ENCODE data around the gene PALS2.

GRCh38 chr7:24570983-24571382 is 2.3 kb upstream of the PALS2 start:
- TF ChIP-seq CTCF (IDR thresholded peaks at IDR 0.05 in 2 of 3, conservative IDR thresholded peaks at IDR 0.05 in 1 of 3; ENCODE audit: borderline replicate concordance in 1 of 3, insufficient read depth in 1 of 3, low read depth in 2 of 3, low read length in 2 of 3) (no peak), REST (IDR thresholded peaks at IDR 0.05; ENCODE audit: low read depth) (no peak), EZH2 (IDR thresholded peaks at IDR 0.05) (no peak), JUND (IDR thresholded peaks at IDR 0.05) (no peak), EGR1 (IDR thresholded peaks at IDR 0.05; ENCODE audit: low read depth) (no peak)
